Right atrium auricular region (tissue), 2 donors: Measurements from ENCODE around the gene ATXN1. TPM values are rescaled to one million over a fixed set of nuclear protein-coding genes. Genes with fewer than 3 reads are reported as not detected.

Source experiments
- DNase-seq: peaks from one replicate; pipeline ENCODE4 v3.0.0-alpha.2; 2019; ENCODE audit warnings: low spot score
- H3K27ac ChIP-seq, 2 donors: fragments of 200-600 bp; sonication (generic); 1 replicate in 1 of 2; 2 replicates in 1 of 2; pipeline ENCODE4 v1.5.1; 2016 to 2019
- H3K27me3 ChIP-seq, 2 donors: fragments of 200-600 bp; sonication (generic); one replicate each; pipeline versions ENCODE4 v1.5.1 to v1.6.0; 2017 to 2019
- H3K36me3 ChIP-seq: fragments of 200-600 bp; sonication (generic); one replicate; pipeline ENCODE4 v1.5.1; 2016
- H3K4me1 ChIP-seq, 2 donors: fragments of 200-600 bp; sonication (generic); one replicate each; pipeline versions ENCODE4 v1.5.1 to v1.6.0; 2017 to 2019
- H3K4me3 ChIP-seq, 2 donors: fragments of 200-600 bp; sonication (generic); 1 replicate in 1 of 2; 2 replicates in 1 of 2; pipeline ENCODE4 v1.5.1; 2017 to 2019; ENCODE audit warnings: mild to moderate bottlenecking in 1 of 2, moderate library complexity in 1 of 2
- H3K9me3 ChIP-seq, 2 donors: fragments of 200-600 bp; sonication (generic); one replicate each; pipeline ENCODE4 v1.5.1; 2019
- total RNA-seq, 2 donors: library from RNA; depleted of rRNA; stranded (reverse); fragments of >200 nt; gene quantifications; one replicate each; pipeline ENCODE4 v1.1.0, GENCODE V29; 2016
- TF ChIP-seq, protein P1 (sequence below), 2 donors: fragments of 200-600 bp; sonication (generic); IDR thresholded peaks; one replicate each; pipeline ENCODE4 v1.5.1; 2019; ENCODE audit warnings: antibody characterized with exemption in 2 of 2

Gene ATXN1
- total RNA-seq, 2 donors from 2014 or later: 41.8 to 62.0 TPM

DNA sequence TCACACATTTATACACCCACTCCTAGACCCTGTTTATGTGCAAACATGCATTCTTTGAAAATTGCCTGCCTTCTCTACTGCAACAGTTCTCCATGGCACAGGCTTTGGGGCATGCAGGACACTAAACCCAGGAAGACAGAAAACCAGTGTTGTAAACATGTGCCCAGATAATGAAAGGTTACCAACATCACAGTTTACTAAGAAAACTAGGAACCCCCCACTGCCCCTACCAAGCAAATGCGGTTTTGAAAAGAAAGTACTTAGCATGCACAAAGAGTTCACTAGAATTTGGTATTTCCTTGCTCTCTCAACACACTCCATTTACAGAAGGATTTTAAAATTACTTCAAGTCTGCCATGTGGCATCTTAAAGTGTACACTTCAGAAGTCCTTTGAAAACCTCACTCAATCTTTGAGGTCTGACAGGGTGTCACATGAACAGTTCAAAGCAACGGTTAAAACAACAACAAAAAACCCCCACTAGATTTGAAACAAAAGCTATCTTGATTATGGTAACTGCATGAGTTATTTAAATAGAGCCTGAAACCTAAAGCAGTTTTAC, 277.9 kb downstream of the ATXN1 start:
- Histone ChIP-seq H3K27ac (no peak overlapping the region), H3K36me3 (peaks cover 14% of the 10 kb centered on the region), H3K27me3 (no peaks in the 10 kb centered on the region), H3K9me3 (peaks cover 0 to 7% of the 10 kb centered on the region in 2 donors), H3K4me1 (peaks cover 0 to 3% of the 10 kb centered on the region in 2 donors), H3K4me3 (no peak overlapping the region)
- no peak for DNase-seq
- TF ChIP-seq, protein P1, sequence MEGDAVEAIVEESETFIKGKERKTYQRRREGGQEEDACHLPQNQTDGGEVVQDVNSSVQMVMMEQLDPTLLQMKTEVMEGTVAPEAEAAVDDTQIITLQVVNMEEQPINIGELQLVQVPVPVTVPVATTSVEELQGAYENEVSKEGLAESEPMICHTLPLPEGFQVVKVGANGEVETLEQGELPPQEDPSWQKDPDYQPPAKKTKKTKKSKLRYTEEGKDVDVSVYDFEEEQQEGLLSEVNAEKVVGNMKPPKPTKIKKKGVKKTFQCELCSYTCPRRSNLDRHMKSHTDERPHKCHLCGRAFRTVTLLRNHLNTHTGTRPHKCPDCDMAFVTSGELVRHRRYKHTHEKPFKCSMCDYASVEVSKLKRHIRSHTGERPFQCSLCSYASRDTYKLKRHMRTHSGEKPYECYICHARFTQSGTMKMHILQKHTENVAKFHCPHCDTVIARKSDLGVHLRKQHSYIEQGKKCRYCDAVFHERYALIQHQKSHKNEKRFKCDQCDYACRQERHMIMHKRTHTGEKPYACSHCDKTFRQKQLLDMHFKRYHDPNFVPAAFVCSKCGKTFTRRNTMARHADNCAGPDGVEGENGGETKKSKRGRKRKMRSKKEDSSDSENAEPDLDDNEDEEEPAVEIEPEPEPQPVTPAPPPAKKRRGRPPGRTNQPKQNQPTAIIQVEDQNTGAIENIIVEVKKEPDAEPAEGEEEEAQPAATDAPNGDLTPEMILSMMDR (IDR thresholded peaks at IDR 0.05): no peak

DNA sequence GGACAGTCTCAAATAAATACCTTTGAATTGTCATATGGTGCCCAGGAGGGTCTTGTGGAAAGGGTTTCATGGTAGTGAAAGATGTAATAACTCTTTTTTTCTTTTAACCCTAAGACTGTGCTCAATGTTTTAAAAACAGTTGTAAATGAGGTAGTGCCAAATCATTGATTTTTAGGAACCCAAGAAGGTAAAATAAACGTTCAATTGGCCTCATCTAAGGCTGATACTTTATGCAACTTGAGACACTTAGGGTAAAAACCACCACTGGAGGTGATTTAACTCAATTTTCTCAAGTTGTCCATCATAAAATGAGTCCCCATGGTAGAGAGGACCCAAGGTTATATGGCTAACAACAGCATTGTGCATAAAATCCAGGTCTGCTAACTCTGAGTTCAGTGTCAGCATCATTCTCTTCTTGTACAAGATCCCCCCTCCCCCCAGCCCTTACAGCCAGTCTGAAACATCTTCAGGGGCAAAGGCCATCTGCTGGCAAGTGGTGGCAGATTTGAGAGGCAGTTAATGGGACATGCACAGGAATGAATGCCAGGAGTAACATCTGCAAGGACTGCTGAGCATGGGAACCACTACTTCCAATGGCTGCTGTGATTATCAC, 278.5 kb downstream of the ATXN1 start:
- peaks cover 0 to 7% of the 10 kb centered on the region in 2 donors for H3K9me3 ChIP-seq

DNA sequence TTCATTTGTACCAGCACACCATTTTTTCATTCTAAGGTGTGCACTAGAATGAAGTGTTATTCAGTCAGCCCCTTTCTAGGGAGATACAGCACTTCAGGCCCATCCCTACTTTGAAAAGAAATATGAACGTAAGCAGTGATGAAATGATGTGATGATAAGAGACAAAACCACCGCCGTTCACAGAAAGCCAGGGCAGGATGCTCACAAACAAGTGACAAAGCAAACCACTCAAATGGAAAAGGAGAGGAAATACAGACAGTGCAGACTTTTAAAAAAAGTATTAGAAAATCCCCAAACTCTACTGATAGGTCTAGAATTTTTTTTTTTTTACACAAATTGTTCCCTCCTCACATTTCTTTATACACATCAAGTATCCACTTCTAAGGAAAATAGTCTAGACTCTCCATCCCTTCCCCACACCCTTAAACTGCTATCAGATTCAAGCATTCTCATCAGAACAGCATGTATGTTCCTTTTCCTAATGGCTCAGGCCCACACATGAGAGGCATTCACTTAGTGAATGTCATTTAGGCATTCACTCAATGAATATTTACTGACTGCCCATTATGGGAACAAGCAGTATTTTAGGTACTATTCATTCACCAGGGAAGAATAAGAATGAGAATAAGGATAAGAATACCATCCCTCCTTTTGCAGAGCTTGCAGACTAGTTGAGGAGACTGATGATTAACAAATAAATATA, 279.4 kb downstream of the ATXN1 start:
- Histone ChIP-seq H3K36me3 (peaks cover 14% of the 10 kb centered on the region), H3K4me1 (peaks cover 0 to 18% of the 10 kb centered on the region in 2 donors), H3K9me3 (peaks cover 0 to 7% of the 10 kb centered on the region in 2 donors), H3K27me3 (no peaks in the 10 kb centered on the region), H3K4me3 (no peak overlapping the region), H3K27ac (no peak overlapping the region)
- no peak for DNase-seq
- TF ChIP-seq, protein P1 (IDR thresholded peaks at IDR 0.05): no peak

More for the DNA sequence above, 278.5 kb downstream of the ATXN1 start:
- no peak for DNase-seq
- no peak overlapping the region for H3K4me3 ChIP-seq
- H3K4me1 ChIP-seq: peaks cover 0 to 9% of the 10 kb centered on the region in 2 donors
- TF ChIP-seq, protein P1 (IDR thresholded peaks at IDR 0.05): no peak
- H3K27ac ChIP-seq: no peak overlapping the region
- no peaks in the 10 kb centered on the region for H3K27me3 ChIP-seq
- peaks cover 14% of the 10 kb centered on the region for H3K36me3 ChIP-seq

DNA sequence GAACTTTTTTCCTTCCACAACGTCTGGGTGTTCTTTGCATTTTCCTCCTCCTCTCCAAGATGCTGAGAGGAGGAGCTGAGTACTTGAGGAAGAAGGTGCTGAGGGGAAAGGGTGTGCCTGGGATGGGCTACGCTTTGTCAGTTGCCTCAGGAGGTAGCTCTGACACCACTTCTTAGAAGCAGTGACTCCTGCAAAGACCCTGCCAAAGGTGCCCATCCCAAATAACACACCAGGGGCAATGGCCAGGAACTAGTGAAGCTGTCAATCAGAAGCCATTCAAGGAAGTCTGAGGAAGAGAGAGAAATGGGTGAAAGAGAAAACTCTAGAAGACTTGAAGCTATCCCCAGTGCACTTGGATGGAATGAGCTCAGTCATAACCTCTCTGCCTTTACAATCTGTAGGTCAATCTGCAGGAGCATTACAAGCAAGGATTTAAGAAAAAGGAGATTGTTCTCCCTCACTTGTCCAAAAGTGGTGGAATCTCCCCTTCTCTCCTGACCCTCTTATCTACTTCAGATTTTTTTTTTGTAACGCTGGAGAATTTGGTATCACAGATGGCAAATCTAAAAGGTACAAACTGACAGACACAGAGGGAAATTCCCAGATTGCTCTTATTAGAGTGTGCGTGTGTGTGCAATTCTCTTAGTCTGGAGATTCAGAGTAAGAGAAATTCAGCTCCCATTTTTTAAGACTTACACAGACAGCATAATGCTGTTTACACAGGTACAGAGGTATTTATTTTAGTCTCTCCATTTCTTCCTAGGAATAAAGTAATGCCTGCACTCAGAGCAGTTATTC, 280.3 kb downstream of the ATXN1 start:
- Histone ChIP-seq H3K27ac (no peak overlapping the region), H3K27me3 (no peaks in the 10 kb centered on the region)

More for the DNA sequence above, 280.3 kb downstream of the ATXN1 start:
- Histone ChIP-seq H3K4me3 (no peak overlapping the region), H3K36me3 (peaks cover 11% of the 10 kb centered on the region), H3K9me3 (peaks cover 0 to 7% of the 10 kb centered on the region in 2 donors), H3K4me1 (peaks cover 0 to 18% of the 10 kb centered on the region in 2 donors)
- TF ChIP-seq, protein P1 (IDR thresholded peaks at IDR 0.05): no peak
- DNase-seq: no peak
